ENCODE data around the gene MTG2. TPM values are rescaled to one million over a fixed set of nuclear protein-coding genes. Genes with fewer than 3 reads are reported as not detected.

Gene MTG2
- total and polyA plus RNA-seq, 9 donors: 22.2 to 30.0 (median 26.0) TPM

GRCh38 chr20:62168890-62169435, 13.9 kb upstream of the MTG2 start:
- Histone ChIP-seq H3K4me3 (ENCODE audit: low read length) (no peak overlapping the region), H3K27me3 (ENCODE audit: control insufficient read depth, insufficient read depth, low read length) (no peaks in the 10 kb centered on the region), H3K27ac (ENCODE audit: low read length) (no peak overlapping the region), H3K9me3 (replicated peaks; ENCODE audit: control insufficient read depth, low read depth, low read length) (no peaks in the 10 kb centered on the region), H3K4me1 (ENCODE audit: control insufficient read depth, insufficient read depth, low read length) (no peaks in the 10 kb centered on the region), H3K36me3 (ENCODE audit: control insufficient read depth, insufficient read depth, low read length) (peaks cover 48% of the 10 kb centered on the region)
- 95% methylated on average over 20 of the region's 23 CpGs for WGBS (ENCODE audit: insufficient coverage)
- DNase-seq: no peak

GRCh38 chr20:62170536-62170935, 12.3 kb upstream of the MTG2 start:
- 81% methylated on average over 6 of the region's 9 CpGs for WGBS (ENCODE audit: insufficient coverage)
- no peak for DNase-seq
- no peaks in the 10 kb centered on the region for H3K4me1 ChIP-seq (ENCODE audit: control insufficient read depth, insufficient read depth, low read length)
- H3K27me3 ChIP-seq (ENCODE audit: control insufficient read depth, insufficient read depth, low read length): no peaks in the 10 kb centered on the region
- no peak overlapping the region for H3K4me3 ChIP-seq (ENCODE audit: low read length)
- no peak overlapping the region for H3K27ac ChIP-seq (ENCODE audit: low read length)
- no peaks in the 10 kb centered on the region for H3K9me3 ChIP-seq (replicated peaks; ENCODE audit: control insufficient read depth, low read depth, low read length)
- H3K36me3 ChIP-seq (ENCODE audit: control insufficient read depth, insufficient read depth, low read length): peaks cover 44% of the 10 kb centered on the region

- Histone ChIP-seq H3K4me1 (ENCODE audit: control insufficient read depth, insufficient read depth, low read length) (no peaks in the 10 kb centered on the region), H3K27ac (ENCODE audit: low read length) (no peak overlapping the region), H3K27me3 (ENCODE audit: control insufficient read depth, insufficient read depth, low read length) (no peaks in the 10 kb centered on the region), H3K9me3 (replicated peaks; ENCODE audit: control insufficient read depth, low read depth, low read length) (no peaks in the 10 kb centered on the region), H3K4me3 (ENCODE audit: low read length) (no peak overlapping the region), H3K36me3 (ENCODE audit: control insufficient read depth, insufficient read depth, low read length) (peaks cover 42% of the 10 kb centered on the region)
- 40% methylated on average over 3 of the region's 8 CpGs for WGBS (ENCODE audit: insufficient coverage)
- peak; percentile 46 for DNase-seq
These were observed 11.6 kb upstream of the MTG2 start for GRCh38 chr20:62171245-62171644.

- Histone ChIP-seq H3K4me3 (ENCODE audit: low read length) (no peak overlapping the region), H3K4me1 (ENCODE audit: control insufficient read depth, insufficient read depth, low read length) (no peaks in the 10 kb centered on the region), H3K9me3 (replicated peaks; ENCODE audit: control insufficient read depth, low read depth, low read length) (no peaks in the 10 kb centered on the region), H3K27ac (ENCODE audit: low read length) (no peak overlapping the region), H3K36me3 (ENCODE audit: control insufficient read depth, insufficient read depth, low read length) (peaks cover 37% of the 10 kb centered on the region), H3K27me3 (ENCODE audit: control insufficient read depth, insufficient read depth, low read length) (no peaks in the 10 kb centered on the region)
- no peak for DNase-seq
- WGBS (ENCODE audit: insufficient coverage): 96% methylated on average over 16 of the region's 18 CpGs
These were observed 10.2 kb upstream of the MTG2 start for GRCh38 chr20:62172666-62173065.

- Histone ChIP-seq H3K4me3 (ENCODE audit: low read length) (no peak overlapping the region), H3K9me3 (replicated peaks; ENCODE audit: control insufficient read depth, low read depth, low read length) (no peaks in the 10 kb centered on the region), H3K4me1 (ENCODE audit: control insufficient read depth, insufficient read depth, low read length) (no peaks in the 10 kb centered on the region), H3K27ac (ENCODE audit: low read length) (no peak overlapping the region), H3K36me3 (ENCODE audit: control insufficient read depth, insufficient read depth, low read length) (peaks cover 32% of the 10 kb centered on the region), H3K27me3 (ENCODE audit: control insufficient read depth, insufficient read depth, low read length) (no peaks in the 10 kb centered on the region)
- no peak for DNase-seq
- 90% methylated on average over 27 of the region's 28 CpGs for WGBS (ENCODE audit: insufficient coverage)
These were observed 8.6 kb upstream of the MTG2 start for GRCh38 chr20:62174021-62174804.

- 94% methylated on average over 23 of the region's 26 CpGs for WGBS (ENCODE audit: insufficient coverage)
- Histone ChIP-seq H3K4me1 (ENCODE audit: control insufficient read depth, insufficient read depth, low read length) (no peaks in the 10 kb centered on the region), H3K36me3 (ENCODE audit: control insufficient read depth, insufficient read depth, low read length) (peaks cover 34% of the 10 kb centered on the region), H3K27ac (ENCODE audit: low read length) (no peak overlapping the region), H3K4me3 (ENCODE audit: low read length) (no peak overlapping the region), H3K27me3 (ENCODE audit: control insufficient read depth, insufficient read depth, low read length) (no peaks in the 10 kb centered on the region), H3K9me3 (replicated peaks; ENCODE audit: control insufficient read depth, low read depth, low read length) (no peaks in the 10 kb centered on the region)
- no peak for DNase-seq
These were observed 7.8 kb upstream of the MTG2 start for GRCh38 chr20:62174870-62175624.

GRCh38 chr20:62175711-62176110, 7.1 kb upstream of the MTG2 start:
- H3K4me3 ChIP-seq (ENCODE audit: low read length): no peak overlapping the region
- no peaks in the 10 kb centered on the region for H3K9me3 ChIP-seq (replicated peaks; ENCODE audit: control insufficient read depth, low read depth, low read length)
- DNase-seq: no peak
- H3K27ac ChIP-seq (ENCODE audit: low read length): no peak overlapping the region
- H3K4me1 ChIP-seq (ENCODE audit: control insufficient read depth, insufficient read depth, low read length): no peaks in the 10 kb centered on the region
- H3K27me3 ChIP-seq (ENCODE audit: control insufficient read depth, insufficient read depth, low read length): no peaks in the 10 kb centered on the region
- 97% methylated on average over 8 of the region's 10 CpGs for WGBS (ENCODE audit: insufficient coverage)
- peaks cover 34% of the 10 kb centered on the region for H3K36me3 ChIP-seq (ENCODE audit: control insufficient read depth, insufficient read depth, low read length)

GRCh38 chr20:62176866-62177265, 6.0 kb upstream of the MTG2 start:
- no peak for DNase-seq
- Histone ChIP-seq H3K4me1 (ENCODE audit: control insufficient read depth, insufficient read depth, low read length) (no peaks in the 10 kb centered on the region), H3K4me3 (ENCODE audit: low read length) (no peak overlapping the region), H3K27me3 (ENCODE audit: control insufficient read depth, insufficient read depth, low read length) (no peaks in the 10 kb centered on the region), H3K27ac (ENCODE audit: low read length) (no peak overlapping the region), H3K9me3 (replicated peaks; ENCODE audit: control insufficient read depth, low read depth, low read length) (no peaks in the 10 kb centered on the region), H3K36me3 (ENCODE audit: control insufficient read depth, insufficient read depth, low read length) (peaks cover 34% of the 10 kb centered on the region)
- 89% methylated on average over 15 of the region's 15 CpGs for WGBS (ENCODE audit: insufficient coverage)

GRCh38 chr20:62177307-62177706, 5.5 kb upstream of the MTG2 start:
- H3K27me3 ChIP-seq (ENCODE audit: control insufficient read depth, insufficient read depth, low read length): no peaks in the 10 kb centered on the region
- 88% methylated on average over 5 of the region's 9 CpGs for WGBS (ENCODE audit: insufficient coverage)
- H3K36me3 ChIP-seq (ENCODE audit: control insufficient read depth, insufficient read depth, low read length): peaks cover 34% of the 10 kb centered on the region
- H3K4me3 ChIP-seq (ENCODE audit: low read length): no peak overlapping the region
- H3K4me1 ChIP-seq (ENCODE audit: control insufficient read depth, insufficient read depth, low read length): no peaks in the 10 kb centered on the region
- no peaks in the 10 kb centered on the region for H3K9me3 ChIP-seq (replicated peaks; ENCODE audit: control insufficient read depth, low read depth, low read length)
- no peak overlapping the region for H3K27ac ChIP-seq (ENCODE audit: low read length)
- no peak for DNase-seq
